Lung (tissue), 16 donors: ENCODE measurements around the gene DDAH2. TPM values are rescaled to one million over a fixed set of nuclear protein-coding genes. Genes with fewer than 3 reads are reported as not detected.

Experiments
- ATAC-seq: fragments of 200-7000 bp; cut with Tn5 transposase; one replicate; pipeline ENCODE4 v1.9.1; 2020; ENCODE audit warnings: moderate number of reproducible peaks; ENCODE audit not compliant: insufficient read depth, low FRiP score
- DNase-seq, 3 donors: peaks; one replicate each; pipeline ENCODE4 v3.0.0-alpha.2; 2013 to 2017
- H3K27ac ChIP-seq, 2 donors: one replicate each; pipeline ENCODE4 v1.5.1; 2013; ENCODE audit warnings: mild to moderate bottlenecking in 2 of 2, moderate library complexity in 2 of 2, control low read depth in 1 of 2, inconsistent platforms in 1 of 2, low read depth in 1 of 2, low read length in 1 of 2
- H3K27me3 ChIP-seq, 3 donors: one replicate each; pipeline ENCODE4 v1.5.1; 2013; ENCODE audit warnings: low read length in 2 of 3; ENCODE audit not compliant: control insufficient read depth in 3 of 3, insufficient read depth in 3 of 3
- H3K36me3 ChIP-seq, 4 donors: one replicate each; pipeline ENCODE4 v1.5.1; 2013; ENCODE audit warnings: low read length in 4 of 4, mild to moderate bottlenecking in 1 of 4, moderate library complexity in 1 of 4; ENCODE audit not compliant: control insufficient read depth in 4 of 4, insufficient read depth in 4 of 4
- H3K4me1 ChIP-seq, 5 donors: one replicate each; pipeline ENCODE4 v1.5.1; 2013; ENCODE audit warnings: low read length in 5 of 5, mild to moderate bottlenecking in 2 of 5, moderate library complexity in 1 of 5; ENCODE audit not compliant: control insufficient read depth in 5 of 5, insufficient read depth in 5 of 5
- H3K4me3 ChIP-seq: one replicate; pipeline ENCODE4 v1.5.1; 2013; ENCODE audit warnings: mild to moderate bottlenecking, control low read depth, moderate library complexity
- H3K9ac ChIP-seq, 2 donors: one replicate each; pipeline ENCODE4 v1.5.1; 2013; ENCODE audit warnings: low read length in 2 of 2, control low read depth in 1 of 2; ENCODE audit not compliant: insufficient read depth in 1 of 2
- H3K9me3 ChIP-seq, 4 donors: one replicate each; pipeline ENCODE4 v1.5.1; 2013; ENCODE audit warnings: low read length in 3 of 4, mild to moderate bottlenecking in 1 of 4, moderate library complexity in 1 of 4; ENCODE audit not compliant: control insufficient read depth in 4 of 4, insufficient read depth in 3 of 4
- WGBS, 2 donors: extraction: QIAGEN DNeasy Blood & Tissue Kit; methylation state at CpG; one replicate each; pipeline ENCODE4 v1.1.7; 2013; 5-methylcytosine and 5-hydroxymethylcytosine counted together
- long read RNA-seq, 5 donors: transcript quantifications; one replicate each; lab custom pipeline, GENCODE V29; 2026
- polyA plus RNA-seq, 2 donors: library from polyadenylated mRNA; stranded (reverse); fragments of 200-250 nt; gene quantifications; one replicate each; pipeline ENCODE4 v1.2.1, GENCODE V29; 2013
- total RNA-seq, 2 donors: library from RNA; depleted of rRNA in 1 of 2; stranded (reverse); fragments of >200 nt in 1 of 2; gene quantifications; one replicate each; pipeline ENCODE4 v1.2.1, GENCODE V29; 2014 to 2021
- TF ChIP-seq, protein P1 (sequence below): IDR thresholded peaks from 2 replicates; pipeline ENCODE4 v1.5.1; 2012; ENCODE audit warnings: mild to moderate bottlenecking; ENCODE audit errors: control extremely low read depth, extremely low read depth
- donor health status: control.
- donor health status: control.
- donor health status: Bipolar disorder and iron deficiency.
- donor health status: healthy.
- donor health status: DM: yes; HTN: yes; CAD: no.

The DDAH2 gene, protein sequence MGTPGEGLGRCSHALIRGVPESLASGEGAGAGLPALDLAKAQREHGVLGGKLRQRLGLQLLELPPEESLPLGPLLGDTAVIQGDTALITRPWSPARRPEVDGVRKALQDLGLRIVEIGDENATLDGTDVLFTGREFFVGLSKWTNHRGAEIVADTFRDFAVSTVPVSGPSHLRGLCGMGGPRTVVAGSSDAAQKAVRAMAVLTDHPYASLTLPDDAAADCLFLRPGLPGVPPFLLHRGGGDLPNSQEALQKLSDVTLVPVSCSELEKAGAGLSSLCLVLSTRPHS
- total RNA-seq, result 10 to 100 TPM; 60.3 to 80.0 TPM
- 100 to 1,000 TPM; 103 to 130 TPM for polyA plus RNA-seq
- long read RNA-seq, donor 1, transcript DDAH2-213 (7 exons, 1,688 nt), result major isoform, 108 of 166 reads
- long read RNA-seq, donor 1, transcript DDAH2-218 (6 exons, 937 nt), result minor isoform, 5 of 166 reads
- long read RNA-seq, donor 1, transcript DDAH2-212 (6 exons, 1,688 nt), result minor isoform, 26 of 166 reads
- long read RNA-seq, donor 1, partial matches to known transcripts, result 16 of 166 reads
- long read RNA-seq, donor 1, other reads (novel, unspliced or antisense), result 5 of 166 reads
- long read RNA-seq, donor 2, transcript DDAH2-212 (6 exons, 1,688 nt), result minor isoform, 19 of 74 reads
- long read RNA-seq, donor 2, transcript DDAH2-213 (7 exons, 1,688 nt), result major isoform, 34 of 74 reads
- long read RNA-seq, donor 2, partial matches to known transcripts, result 16 of 74 reads
- long read RNA-seq, donor 2, other reads (novel, unspliced or antisense), result 0 of 74 reads
- long read RNA-seq, donor 3, transcript DDAH2-213 (7 exons, 1,688 nt), result major isoform, 43 of 76 reads
- long read RNA-seq, donor 3, transcript DDAH2-212 (6 exons, 1,688 nt), result minor isoform, 14 of 76 reads
- long read RNA-seq, donor 3, partial matches to known transcripts, result 14 of 76 reads
- long read RNA-seq, donor 3, other reads (novel, unspliced or antisense), result 0 of 76 reads
- long read RNA-seq, donor 4, transcript DDAH2-212 (6 exons, 1,688 nt), result minor isoform, 11 of 98 reads
- long read RNA-seq, donor 4, transcript DDAH2-213 (7 exons, 1,688 nt), result major isoform, 37 of 98 reads
- long read RNA-seq, donor 4, partial matches to known transcripts, result 43 of 98 reads
- long read RNA-seq, donor 4, other reads (novel, unspliced or antisense), result 0 of 98 reads
- long read RNA-seq, donor 5, transcript DDAH2-218 (6 exons, 937 nt), result minor isoform, 5 of 198 reads
- long read RNA-seq, donor 5, transcript DDAH2-212 (6 exons, 1,688 nt), result minor isoform, 32 of 198 reads
- long read RNA-seq, donor 5, transcript DDAH2-211 (7 exons, 1,330 nt), result minor isoform, 8 of 198 reads
- long read RNA-seq, donor 5, transcript DDAH2-213 (7 exons, 1,688 nt), result major isoform, 128 of 198 reads
- long read RNA-seq, donor 5, partial matches to known transcripts, result 13 of 198 reads
- long read RNA-seq, donor 5, other reads (novel, unspliced or antisense), result 6 of 198 reads

DNA sequence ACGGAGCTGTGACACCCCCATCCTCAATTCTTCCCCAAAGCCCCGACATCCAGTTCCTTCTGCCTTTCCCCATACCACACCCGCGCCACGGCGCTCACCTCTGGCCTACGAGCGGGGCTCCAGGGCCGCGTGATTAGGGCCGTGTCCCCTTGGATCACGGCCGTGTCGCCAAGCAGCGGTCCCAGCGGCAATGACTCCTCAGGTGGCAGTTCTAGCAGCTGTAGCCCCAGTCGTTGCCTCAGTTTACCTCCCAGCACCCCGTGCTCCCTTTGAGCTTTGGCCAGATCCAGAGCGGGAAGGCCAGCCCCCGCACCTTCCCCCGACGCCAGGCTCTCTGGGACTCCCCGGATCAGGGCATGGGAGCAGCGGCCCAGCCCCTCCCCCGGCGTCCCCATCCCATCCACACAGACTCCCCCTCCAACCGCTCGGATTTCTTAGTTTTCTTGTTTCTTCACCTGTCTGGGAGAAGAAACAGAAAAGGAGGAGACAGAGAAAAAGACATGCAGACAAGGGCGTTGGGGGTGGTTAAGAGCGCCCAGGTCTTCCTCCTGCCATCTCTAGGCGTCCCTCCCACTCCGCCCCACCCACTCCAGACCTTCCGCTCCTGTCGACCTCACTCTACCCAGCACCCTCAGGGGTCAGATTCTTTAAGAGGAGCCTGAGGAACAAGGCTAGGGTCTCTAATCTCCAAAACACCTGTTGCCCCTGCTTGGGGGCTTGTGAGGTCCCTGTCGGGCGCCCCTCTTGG lies at the start of gene DDAH2:
Gene DDAH2, minus strand, starts transcription at position 533 of the 748 bp plus-strand sequence. Its CDS starts 138 bp downstream, at position 395.
- Histone ChIP-seq H3K27me3 (no peaks in the 10 kb centered on the region), H3K9me3 (no peaks in the 10 kb centered on the region), H3K27ac (peak within 1 kb of the TSS; percentile 90 to 93), H3K9ac (peak within 1 kb of the TSS; percentile 70 to 78), H3K4me1 (peaks cover 0 to 16% (median 7%) of the 10 kb centered on the region in 5 donors), H3K4me3 (peak within 1 kb of the TSS; percentile 36), H3K36me3 (peaks cover 7 to 43% (median 33%) of the 10 kb centered on the region in 4 donors)
- WGBS, 2 donors, result 18 to 32% methylated on average over 36 of the region's 36 CpGs
- DNase-seq, result no peak
- TF ChIP-seq, protein P1, sequence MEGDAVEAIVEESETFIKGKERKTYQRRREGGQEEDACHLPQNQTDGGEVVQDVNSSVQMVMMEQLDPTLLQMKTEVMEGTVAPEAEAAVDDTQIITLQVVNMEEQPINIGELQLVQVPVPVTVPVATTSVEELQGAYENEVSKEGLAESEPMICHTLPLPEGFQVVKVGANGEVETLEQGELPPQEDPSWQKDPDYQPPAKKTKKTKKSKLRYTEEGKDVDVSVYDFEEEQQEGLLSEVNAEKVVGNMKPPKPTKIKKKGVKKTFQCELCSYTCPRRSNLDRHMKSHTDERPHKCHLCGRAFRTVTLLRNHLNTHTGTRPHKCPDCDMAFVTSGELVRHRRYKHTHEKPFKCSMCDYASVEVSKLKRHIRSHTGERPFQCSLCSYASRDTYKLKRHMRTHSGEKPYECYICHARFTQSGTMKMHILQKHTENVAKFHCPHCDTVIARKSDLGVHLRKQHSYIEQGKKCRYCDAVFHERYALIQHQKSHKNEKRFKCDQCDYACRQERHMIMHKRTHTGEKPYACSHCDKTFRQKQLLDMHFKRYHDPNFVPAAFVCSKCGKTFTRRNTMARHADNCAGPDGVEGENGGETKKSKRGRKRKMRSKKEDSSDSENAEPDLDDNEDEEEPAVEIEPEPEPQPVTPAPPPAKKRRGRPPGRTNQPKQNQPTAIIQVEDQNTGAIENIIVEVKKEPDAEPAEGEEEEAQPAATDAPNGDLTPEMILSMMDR, result no peak
- ATAC-seq, result peak; percentile 19

DNA sequence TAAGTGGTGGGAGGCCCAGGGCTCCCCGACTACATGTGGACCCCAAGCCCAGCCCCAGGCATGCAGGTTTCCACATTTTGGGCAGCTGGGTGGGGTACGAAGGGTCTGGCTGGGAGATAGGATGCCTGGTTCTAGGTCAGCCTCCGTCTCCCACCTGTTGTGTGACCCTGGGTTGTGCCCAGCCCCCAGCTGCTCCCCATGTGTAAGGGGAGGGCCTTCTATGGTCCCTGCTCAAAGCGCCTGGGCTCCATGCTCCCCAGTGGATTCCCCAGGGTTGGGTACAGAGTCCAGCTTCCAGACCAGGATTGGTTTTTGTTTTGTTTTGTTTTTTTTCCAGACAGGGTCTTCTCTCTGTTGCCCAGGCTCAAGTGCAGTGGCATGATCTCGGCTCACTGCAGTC lies 49.1 kb upstream of the DDAH2 start:
- WGBS, 2 donors, result 89 to 94% methylated on average over 5 of the region's 5 CpGs
- no peak for DNase-seq

More for the DNA sequence above, 49.1 kb upstream of the DDAH2 start:
- no peak overlapping the region for H3K4me3 ChIP-seq
- TF ChIP-seq, protein P1, result no peak
- H3K27ac ChIP-seq, result no peak overlapping the region
- no peaks in the 10 kb centered on the region for H3K27me3 ChIP-seq
- no peak overlapping the region for H3K9ac ChIP-seq
- H3K36me3 ChIP-seq, result peaks cover 3 to 42% (median 18%) of the 10 kb centered on the region in 4 donors
- no peak for ATAC-seq
- peaks cover 0 to 9% (median 0%) of the 10 kb centered on the region in 5 donors for H3K4me1 ChIP-seq
- no peaks in the 10 kb centered on the region for H3K9me3 ChIP-seq
